ENCODE data around the gene ATXN7L1. TPM values are rescaled to one million over a fixed set of nuclear protein-coding genes. Genes with fewer than 3 reads are reported as not detected.

Gene ATXN7L1
- total and polyA plus RNA-seq, 8 donors, result 2.3 to 9.3 (median 5.0) TPM

- Histone ChIP-seq H3K27me3 (no peaks in the 10 kb centered on the region), H3K9me3 (no peaks in the 10 kb centered on the region), H3K27ac (no peak overlapping the region), H3K36me3 (no peaks in the 10 kb centered on the region), H3K4me1 (no peaks in the 10 kb centered on the region), H3K4me3 (no peak overlapping the region)
- no peak for TF ChIP-seq CTCF (IDR thresholded peaks at IDR 0.05)
- ATAC-seq (no peak), DNase-seq (no peak), FAIRE-seq (no peak)
- WGBS, 2 donors, result 86 to 89% methylated on average over 6 of the region's 6 CpGs
- intact Hi-C loops (cut with DNase I), result no loop called here
Measured at GRCh38 chr7:105800849-105801534, 75.4 kb downstream of the ATXN7L1 start.

- WGBS, 2 donors, result 82 to 90% methylated on average over 3 of the region's 3 CpGs
- ATAC-seq, result no peak
- H3K36me3 ChIP-seq, result no peaks in the 10 kb centered on the region
- TF ChIP-seq CTCF (IDR thresholded peaks at IDR 0.05), result no peak
- no peak overlapping the region for H3K27ac ChIP-seq
- DNase-seq, result no peak
- intact Hi-C loops (cut with DNase I), result no loop called here
- FAIRE-seq, result no peak
- H3K27me3 ChIP-seq, result no peaks in the 10 kb centered on the region
- H3K4me3 ChIP-seq, result no peak overlapping the region
- no peaks in the 10 kb centered on the region for H3K9me3 ChIP-seq
- no peaks in the 10 kb centered on the region for H3K4me1 ChIP-seq
Measured at GRCh38 chr7:105800442-105800841, 76.0 kb downstream of the ATXN7L1 start.

- TF ChIP-seq CTCF (IDR thresholded peaks at IDR 0.05), result no peak
- H3K36me3 ChIP-seq, result no peaks in the 10 kb centered on the region
- no peak for ATAC-seq
- no peaks in the 10 kb centered on the region for H3K27me3 ChIP-seq
- no peak for DNase-seq
- H3K4me1 ChIP-seq, result peaks cover 0 to 5% (median 0%) of the 10 kb centered on the region in 3 donors
- intact Hi-C loops (cut with DNase I), result no loop called here
- WGBS, 2 donors, result 89 to 91% methylated on average over 7 of the region's 7 CpGs
- no peak overlapping the region for H3K4me3 ChIP-seq
- no peak for FAIRE-seq
- H3K27ac ChIP-seq, result no peak overlapping the region
- no peaks in the 10 kb centered on the region for H3K9me3 ChIP-seq
Measured at GRCh38 chr7:105799677-105800076, 76.7 kb downstream of the ATXN7L1 start.

- no peaks in the 10 kb centered on the region for H3K9me3 ChIP-seq
- no peak for FAIRE-seq
Measured at GRCh38 chr7:105799006-105799405, 77.4 kb downstream of the ATXN7L1 start.

More at GRCh38 chr7:105799006-105799405, 77.4 kb downstream of the ATXN7L1 start:
- no peak overlapping the region for H3K4me3 ChIP-seq
- no peaks in the 10 kb centered on the region for H3K36me3 ChIP-seq
- DNase-seq (no peak), ATAC-seq (no peak)
- H3K27me3 ChIP-seq, result no peaks in the 10 kb centered on the region
- intact Hi-C loops (cut with DNase I), result no loop called here
- TF ChIP-seq CTCF (IDR thresholded peaks at IDR 0.05), result no peak
- no peak overlapping the region for H3K27ac ChIP-seq
- H3K4me1 ChIP-seq, result peaks cover 0 to 8% (median 0%) of the 10 kb centered on the region in 3 donors
- 95 to 99% methylated on average over 4 of the region's 4 CpGs for WGBS, 2 donors
